SU-DHL-6 (cell line): ENCODE results near the gene CD5L.

Experiments
- EZH2phosphoT487 ChIP-seq: fragments of 200-600 bp; sonication (generic), shearing (Covaris generic); conservative IDR thresholded peaks from 2 replicates; pipeline ENCODE4 v1.6.1; 2018; ENCODE audit warnings: mild to moderate bottlenecking, antibody characterized with exemption, low read length, moderate library complexity, mixed read lengths
- TF ChIP-seq, protein P1 (sequence below): fragments of 200-600 bp; sonication (generic); IDR thresholded peaks from one replicate; pipeline ENCODE4 v1.5.1; 2017; ENCODE audit warnings: antibody characterized with exemption, mild to moderate bottlenecking, low read length, moderate library complexity; ENCODE audit not compliant: insufficient read depth, poor library complexity, severe bottlenecking

DNA sequence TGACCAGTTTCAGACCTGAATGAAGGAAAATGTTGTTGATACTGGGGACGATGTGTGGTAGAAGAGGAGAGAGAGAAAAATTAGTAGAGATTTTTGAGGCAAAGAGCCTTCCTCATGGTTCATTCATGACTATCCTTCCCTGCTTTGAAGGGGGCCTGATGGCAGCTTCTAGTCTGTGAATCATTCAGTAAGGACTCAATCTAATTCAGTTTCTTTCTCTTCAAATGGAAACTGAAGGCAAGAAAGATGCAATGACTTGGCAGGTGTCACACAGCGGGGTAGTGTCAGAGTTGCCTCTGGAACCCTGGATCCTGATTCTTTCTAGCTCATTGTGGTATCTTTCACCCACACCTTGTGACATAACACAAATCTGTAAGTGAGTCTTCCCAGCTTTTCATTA lies 14.9 kb upstream of the CD5L start:
- TF ChIP-seq, protein P1, sequence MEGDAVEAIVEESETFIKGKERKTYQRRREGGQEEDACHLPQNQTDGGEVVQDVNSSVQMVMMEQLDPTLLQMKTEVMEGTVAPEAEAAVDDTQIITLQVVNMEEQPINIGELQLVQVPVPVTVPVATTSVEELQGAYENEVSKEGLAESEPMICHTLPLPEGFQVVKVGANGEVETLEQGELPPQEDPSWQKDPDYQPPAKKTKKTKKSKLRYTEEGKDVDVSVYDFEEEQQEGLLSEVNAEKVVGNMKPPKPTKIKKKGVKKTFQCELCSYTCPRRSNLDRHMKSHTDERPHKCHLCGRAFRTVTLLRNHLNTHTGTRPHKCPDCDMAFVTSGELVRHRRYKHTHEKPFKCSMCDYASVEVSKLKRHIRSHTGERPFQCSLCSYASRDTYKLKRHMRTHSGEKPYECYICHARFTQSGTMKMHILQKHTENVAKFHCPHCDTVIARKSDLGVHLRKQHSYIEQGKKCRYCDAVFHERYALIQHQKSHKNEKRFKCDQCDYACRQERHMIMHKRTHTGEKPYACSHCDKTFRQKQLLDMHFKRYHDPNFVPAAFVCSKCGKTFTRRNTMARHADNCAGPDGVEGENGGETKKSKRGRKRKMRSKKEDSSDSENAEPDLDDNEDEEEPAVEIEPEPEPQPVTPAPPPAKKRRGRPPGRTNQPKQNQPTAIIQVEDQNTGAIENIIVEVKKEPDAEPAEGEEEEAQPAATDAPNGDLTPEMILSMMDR = no peak
- TF ChIP-seq EZH2phosphoT487 = no peak
